NCI-H460 (cell line): ENCODE results near the gene AXIN1. TPM values are rescaled to one million over a fixed set of nuclear protein-coding genes. Genes with fewer than 3 reads are reported as not detected.
A peak's percentile ranks its signal among the peaks of the same experiment; 100 is the strongest.
"Not testable (repeated sequence)": the region's sequence is repeated elsewhere in the genome, so short reads cannot be mapped to it uniquely, and the experiment has no call there.

Source experiments
- DNase-seq: peaks from one replicate; pipeline ENCODE4 v3.0.0-alpha.2; 2016; ENCODE audit warnings: low read depth; ENCODE audit errors: extremely low read depth
- polyA plus RNA-seq: library from polyadenylated mRNA; depleted of rRNA; stranded (reverse); fragments of >200 nt; gene quantifications from 2 replicates; pipeline ENCODE4 v1.2.3, GENCODE V29; 2014; cell fraction: nucleus; rRNA removed
- total RNA-seq: library from RNA; depleted of rRNA; stranded (reverse); fragments of >200 nt; shearing (Covaris generic); gene quantifications from 2 replicates; pipeline ENCODE4 v1.2.3, GENCODE V29; 2014; rRNA removed

AXIN1 gene, protein sequence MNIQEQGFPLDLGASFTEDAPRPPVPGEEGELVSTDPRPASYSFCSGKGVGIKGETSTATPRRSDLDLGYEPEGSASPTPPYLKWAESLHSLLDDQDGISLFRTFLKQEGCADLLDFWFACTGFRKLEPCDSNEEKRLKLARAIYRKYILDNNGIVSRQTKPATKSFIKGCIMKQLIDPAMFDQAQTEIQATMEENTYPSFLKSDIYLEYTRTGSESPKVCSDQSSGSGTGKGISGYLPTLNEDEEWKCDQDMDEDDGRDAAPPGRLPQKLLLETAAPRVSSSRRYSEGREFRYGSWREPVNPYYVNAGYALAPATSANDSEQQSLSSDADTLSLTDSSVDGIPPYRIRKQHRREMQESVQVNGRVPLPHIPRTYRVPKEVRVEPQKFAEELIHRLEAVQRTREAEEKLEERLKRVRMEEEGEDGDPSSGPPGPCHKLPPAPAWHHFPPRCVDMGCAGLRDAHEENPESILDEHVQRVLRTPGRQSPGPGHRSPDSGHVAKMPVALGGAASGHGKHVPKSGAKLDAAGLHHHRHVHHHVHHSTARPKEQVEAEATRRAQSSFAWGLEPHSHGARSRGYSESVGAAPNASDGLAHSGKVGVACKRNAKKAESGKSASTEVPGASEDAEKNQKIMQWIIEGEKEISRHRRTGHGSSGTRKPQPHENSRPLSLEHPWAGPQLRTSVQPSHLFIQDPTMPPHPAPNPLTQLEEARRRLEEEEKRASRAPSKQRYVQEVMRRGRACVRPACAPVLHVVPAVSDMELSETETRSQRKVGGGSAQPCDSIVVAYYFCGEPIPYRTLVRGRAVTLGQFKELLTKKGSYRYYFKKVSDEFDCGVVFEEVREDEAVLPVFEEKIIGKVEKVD
- 35.7 and 38.3 TPM in 2 replicates for total RNA-seq
- 45.3 and 55.9 TPM in 2 replicates for polyA plus RNA-seq

DNA sequence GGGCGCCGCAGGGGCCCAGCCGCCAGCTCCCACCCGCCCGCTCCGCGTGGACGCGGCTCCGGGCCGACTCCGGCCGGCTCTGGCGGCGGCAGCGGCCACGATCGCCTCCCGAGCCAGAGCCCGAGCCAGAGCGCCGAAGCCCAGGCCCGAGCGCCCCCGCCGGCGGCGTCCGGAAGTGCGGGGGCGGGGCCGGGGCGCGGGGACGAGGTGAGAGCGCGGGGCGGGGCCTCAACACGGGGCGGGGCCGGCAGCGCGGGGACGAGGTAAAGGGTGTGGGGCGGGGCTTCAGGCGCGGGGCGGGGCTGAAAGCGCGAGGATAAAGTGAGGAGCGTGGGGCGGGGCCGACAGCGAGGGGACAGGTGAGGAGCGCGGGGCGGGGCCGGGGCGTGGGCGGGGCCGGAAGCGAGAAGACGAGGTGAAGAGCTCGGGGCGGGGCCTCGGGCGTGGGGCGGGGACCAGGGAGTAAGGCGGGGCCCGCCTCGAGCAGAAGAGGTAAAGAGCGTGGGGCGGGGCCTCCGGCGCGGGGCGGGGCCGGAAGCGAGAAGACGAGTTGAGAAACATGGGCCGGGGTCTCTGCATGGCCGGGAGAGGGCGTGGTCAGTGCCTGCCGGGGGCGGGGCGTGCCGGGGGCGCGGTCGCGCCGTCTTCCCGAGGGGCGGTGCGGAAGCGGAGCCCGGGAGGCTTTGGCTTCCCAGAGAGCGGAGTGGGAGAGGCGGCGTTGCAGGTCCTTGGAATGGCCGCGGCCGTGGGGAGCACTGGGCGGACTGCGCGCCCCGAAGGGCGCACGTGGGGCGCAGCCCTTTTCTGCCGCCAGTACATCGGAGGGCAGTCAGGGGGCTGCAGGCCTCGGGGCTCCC lies at the start of gene AXIN1:
TSS of gene AXIN1 (minus strand) at position 177 of the 857 bp plus-strand sequence. CDS start 5,698 bp downstream, outside the sequence.
- DNase-seq: peak; percentile 98

DNA sequence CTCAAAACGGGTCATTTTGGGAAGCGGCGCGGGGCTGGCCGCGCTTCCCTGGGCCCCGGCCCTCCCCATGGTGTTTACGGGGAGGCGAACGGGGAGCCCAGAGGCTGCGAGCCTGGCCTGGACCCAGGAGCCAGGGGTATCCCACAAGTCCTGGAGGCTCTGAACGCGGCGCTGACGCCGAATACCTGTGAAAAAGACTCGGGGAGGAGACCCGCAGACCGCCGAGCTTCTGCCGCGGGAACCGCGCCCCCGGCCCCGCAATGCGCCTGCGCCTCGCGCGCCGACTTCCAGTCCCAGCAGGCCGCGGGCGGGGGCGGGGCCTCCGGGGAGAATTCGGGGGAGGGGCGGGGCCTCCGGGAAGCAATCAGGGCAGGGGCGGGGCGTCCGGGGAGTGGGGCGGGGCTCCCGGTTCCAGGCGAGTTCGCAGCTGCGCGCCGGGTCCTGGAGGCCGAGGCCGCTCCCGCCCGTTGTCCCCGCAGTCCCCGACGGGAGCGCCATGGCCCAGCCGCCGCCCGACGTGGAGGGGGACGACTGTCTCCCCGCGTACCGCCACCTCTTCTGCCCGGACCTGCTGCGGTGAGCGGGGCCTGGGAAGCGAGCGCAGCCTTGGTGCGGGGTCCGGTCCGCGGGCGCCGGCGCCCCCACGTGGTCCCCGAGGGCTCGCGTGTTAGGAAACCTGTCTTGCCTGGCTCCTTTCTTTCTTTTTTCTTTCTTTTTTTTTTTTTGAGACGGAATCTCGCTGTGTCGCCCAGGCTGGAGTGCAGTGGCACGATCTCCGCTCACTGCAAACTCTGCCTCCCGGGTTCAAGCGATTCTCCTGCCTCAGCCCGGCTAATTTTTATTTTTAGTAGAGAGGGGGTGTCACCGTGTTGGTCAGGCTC lies 49.2 kb upstream of the AXIN1 start, which contains the start of gene DECR2:
TSS of gene DECR2 (plus strand) at position 418 of the 881 bp plus-strand sequence. CDS start at position 497, 79 bp downstream.
- peak; percentile 87 for DNase-seq

DNA sequence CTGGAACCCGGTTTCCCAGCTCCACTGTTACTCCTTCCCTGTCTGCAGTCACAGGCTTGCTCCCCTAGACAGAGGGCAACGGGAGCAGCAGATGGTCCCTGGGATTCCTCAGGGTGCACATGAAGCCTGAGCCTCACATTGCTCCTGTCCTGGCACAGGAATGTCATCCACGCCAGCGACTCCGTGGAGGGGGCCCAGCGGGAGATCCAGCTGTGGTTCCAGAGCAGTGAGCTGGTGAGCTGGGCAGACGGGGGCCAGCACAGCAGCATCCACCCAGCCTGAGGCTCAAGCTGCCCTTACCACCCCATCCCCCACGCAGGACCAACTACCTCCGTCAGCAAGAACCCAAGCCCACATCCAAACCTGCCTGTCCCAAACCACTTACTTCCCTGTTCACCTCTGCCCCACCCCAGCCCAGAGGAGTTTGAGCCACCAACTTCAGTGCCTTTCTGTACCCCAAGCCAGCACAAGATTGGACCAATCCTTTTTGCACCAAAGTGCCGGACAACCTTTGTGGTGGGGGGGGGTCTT lies 47.6 kb upstream of the AXIN1 start:
- DNase-seq: no peak

DNA sequence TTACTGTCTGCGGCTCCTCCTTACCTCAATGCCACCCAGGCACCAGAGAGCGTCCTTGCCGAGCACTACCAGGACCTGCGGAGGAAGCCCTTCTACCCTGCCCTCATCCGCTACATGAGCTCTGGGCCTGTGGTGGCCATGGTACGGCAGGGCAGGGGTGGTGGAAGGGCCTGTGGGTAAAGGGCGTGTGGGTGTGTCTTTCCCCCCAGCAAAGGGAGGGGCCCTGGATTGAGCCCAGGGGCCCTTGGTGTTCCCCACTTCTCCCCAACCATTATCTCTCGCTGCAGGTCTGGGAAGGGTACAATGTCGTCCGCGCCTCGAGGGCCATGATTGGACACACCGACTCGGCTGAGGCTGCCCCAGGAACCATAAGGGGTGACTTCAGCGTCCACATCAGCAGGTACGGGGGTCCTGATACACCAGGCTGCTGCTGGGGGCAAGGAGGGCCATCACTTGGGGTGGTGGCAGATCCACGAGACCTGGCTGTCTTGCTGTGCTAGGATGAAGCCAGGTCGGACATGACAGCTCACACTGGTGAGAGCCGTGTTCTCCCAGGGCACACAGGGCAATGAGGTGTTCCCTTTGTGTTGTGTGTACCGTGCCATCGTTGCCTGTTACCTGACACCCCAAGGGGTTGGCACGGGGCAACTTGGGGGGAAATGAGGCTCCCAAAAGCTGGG lies 47.0 kb upstream of the AXIN1 start:
- no peak for DNase-seq

DNA sequence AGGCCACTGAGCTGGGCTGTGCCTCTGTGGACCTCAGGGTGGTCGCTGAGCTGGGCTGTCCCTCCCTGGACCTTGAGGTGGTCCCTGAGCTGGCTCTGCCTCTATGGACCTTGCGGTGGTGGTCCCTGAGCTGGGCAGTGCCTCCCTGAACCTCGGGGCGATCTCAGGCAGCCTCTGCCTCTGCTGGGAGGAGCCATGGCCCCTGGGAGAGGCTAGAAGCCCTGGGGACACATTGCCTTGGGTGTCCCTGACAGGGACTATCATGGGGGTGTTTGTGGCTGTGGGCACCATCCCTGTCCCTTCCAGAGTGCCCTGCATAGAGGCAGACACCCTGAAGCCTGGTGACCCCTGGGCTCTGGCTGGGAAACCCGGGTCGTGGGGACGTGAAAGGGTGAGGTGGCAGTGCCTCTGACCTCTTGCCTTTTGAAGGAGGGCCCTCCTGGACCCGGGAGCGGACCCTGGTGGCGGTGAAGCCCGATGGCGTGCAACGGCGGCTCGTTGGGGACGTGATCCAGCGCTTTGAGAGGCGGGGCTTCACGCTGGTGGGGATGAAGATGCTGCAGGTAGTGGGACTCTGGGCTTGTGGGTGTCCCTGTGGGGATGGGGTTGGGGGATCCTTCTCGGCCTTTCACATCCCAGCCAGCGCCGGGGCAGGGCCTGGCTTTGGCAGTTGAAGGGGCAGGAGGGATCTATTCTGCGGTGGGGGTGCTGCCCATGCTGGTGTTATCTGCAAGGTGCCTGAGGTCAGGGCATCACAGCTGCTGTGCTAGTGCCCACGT lies 46.2 kb upstream of the AXIN1 start:
- DNase-seq: no peak

DNA sequence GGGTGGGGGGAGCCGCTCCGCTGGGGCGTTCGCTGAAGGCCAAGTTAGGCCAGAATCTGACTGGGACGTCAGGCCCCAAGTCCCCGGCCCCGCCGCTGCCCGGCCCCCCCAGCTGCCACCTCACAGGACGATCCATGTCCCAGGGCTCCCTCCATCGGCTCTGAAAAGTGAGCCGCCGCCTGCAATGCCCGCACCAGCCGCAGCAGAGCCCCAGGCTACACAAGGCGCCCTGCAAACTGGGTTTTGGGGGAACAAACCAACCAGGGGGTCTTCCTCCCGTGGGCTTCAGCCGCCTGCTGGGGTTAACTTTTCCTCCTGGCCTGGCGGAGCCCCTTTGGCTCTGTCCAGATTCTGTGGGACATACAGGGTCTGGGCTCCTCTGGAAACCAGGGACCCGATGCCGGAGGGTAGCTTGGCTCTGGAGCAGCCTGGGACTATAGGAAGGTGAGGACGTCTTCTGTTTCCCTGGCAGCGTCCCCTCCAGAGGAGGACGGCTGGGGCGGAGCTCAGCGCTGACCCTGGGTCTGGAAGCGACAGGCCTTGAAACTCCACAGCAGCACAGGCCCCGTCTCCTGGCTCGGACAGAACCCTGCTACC lies 45.3 kb upstream of the AXIN1 start:
- DNase-seq: peak; percentile 63

DNA sequence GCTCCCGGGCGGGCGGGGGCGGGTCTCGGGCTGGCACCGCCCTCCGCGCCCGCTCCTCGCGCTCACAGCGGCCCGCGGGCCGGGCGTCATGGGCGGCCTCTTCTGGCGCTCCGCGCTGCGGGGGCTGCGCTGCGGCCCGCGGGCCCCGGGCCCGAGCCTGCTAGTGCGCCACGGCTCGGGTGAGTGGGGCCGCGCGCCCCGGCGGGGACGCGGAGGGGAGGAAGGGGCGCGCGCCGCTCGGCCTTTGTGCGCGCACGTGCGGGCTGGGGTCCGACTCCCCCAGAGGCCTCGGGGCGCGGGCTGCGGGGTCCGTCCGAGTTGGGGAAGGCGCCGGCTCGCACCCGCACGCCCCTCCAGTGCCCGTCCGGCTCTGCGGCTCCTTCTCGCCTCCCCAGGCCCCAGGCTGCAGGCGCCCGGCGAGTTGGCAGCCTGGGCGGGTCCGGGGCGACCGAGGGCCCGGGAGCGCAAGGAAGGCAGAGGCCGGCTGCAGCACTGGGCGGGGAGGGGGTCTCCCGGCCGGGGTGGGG lies 44.7 kb upstream of the AXIN1 start, which contains the start of gene NME4:
TSS of gene NME4 (plus strand) at position 65 of the 527 bp plus-strand sequence. CDS start at position 89, 24 bp downstream.
- DNase-seq: no peak

DNA sequence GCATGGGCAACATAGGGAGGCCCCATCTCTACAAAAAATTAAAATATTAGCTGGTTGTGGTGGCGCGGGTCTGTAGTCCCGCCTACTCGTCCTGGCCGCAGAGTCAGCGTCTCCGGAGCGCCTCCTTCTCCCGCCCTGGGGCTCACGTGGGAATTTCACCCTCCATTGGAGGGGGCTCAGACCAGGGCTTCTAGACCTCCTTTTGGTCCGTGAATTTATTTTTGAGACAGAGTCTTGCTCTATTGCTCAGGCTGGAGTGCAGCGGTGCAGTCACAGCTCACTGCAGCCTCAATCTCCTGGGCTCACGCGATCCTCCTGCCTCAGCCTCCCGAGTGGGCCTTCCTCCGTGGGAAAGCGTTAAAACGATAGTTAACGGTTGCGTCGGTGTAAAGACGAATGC lies 44.1 kb upstream of the AXIN1 start:
- DNase-seq: peak; percentile 52

DNA sequence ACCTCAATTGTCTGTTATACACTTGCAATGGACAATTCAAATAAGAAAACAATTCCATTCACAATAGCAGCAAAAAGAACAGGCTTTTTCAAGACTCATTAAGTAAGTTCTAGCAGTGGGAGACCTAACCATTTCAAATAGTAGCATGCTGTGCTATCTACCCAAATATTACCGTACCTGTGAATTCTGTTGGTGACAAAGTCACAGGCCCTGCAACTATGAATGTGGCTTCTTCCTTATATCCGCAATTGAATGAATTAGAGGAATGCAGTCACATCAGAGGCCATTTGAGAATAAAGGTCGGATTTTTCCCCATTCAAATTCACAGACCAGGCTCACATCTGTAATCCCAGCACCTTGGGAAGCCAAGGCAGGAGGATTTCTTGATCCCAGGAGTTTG lies 43.7 kb upstream of the AXIN1 start:
- no peak for DNase-seq

DNA sequence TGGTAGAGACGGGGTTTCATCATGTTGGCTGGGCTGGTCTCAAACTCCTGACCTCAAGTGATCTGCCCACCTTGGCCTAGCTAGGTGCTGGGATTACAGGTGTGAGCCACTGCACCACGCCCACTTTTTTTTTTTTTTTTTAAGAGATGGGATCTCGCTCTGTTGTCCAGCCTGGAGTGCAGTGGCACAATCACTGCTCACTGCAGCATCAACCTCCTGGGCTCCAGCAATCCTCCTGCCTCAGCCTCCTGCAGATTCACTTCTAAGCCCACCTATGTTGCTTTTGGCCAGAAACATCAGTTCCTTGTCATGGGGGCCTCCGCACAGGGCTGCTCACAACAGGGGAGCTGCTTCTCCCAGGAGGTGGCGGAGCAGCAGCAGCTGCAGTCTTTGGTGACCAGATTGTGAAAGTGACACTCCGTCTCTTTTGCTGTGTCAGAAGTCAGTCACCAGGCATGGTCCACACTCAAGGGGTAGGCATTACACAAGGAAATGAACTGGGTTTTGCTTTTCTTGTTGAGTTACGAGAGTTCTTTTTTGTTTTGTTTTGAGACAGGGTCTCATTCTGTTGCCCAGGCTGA lies 40.0 kb upstream of the AXIN1 start:
- DNase-seq: no peak

DNA sequence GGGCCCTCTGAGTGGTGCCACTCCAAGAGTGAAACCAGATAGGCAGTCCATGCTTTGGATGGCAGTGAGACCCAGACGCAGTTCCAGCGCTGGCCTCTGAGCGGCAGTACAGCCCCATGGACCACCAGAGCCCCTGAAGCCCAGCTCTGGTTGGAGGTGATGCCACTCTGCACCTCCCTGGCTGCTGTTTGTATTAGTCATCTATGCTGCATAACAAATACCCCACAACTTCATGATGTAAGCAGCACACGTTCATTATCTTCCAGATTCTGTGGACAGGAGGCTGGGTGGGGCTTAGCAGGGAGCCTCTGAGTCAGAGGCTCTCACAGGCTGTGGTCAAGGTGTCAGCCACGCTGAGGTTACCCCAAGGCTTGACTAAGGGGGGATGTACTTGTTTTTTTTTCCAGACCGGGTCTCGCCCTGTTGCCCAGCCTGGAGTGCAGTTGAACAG lies 39.4 kb upstream of the AXIN1 start:
- peak; percentile 59 for DNase-seq

DNA sequence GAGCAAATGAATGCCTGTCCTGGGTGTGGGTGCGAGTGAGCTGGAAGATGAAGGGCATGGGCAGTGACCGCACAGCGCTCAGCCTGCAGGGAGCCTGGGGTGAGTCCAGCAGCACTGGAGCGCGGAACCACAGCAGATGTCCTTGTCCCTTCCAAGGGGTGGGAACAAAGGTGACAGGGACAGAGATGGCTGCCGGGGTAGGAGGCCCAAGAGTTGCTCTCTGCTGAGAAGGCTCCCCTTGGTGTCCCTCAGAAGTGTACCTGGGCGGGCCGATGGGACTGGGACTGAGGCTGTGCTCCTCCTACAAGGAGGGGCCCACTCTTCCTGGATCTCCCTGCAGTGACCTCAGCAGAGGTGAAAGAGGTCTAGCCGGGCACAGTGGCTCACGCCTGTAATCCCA lies 36.8 kb upstream of the AXIN1 start:
- DNase-seq: no peak

DNA sequence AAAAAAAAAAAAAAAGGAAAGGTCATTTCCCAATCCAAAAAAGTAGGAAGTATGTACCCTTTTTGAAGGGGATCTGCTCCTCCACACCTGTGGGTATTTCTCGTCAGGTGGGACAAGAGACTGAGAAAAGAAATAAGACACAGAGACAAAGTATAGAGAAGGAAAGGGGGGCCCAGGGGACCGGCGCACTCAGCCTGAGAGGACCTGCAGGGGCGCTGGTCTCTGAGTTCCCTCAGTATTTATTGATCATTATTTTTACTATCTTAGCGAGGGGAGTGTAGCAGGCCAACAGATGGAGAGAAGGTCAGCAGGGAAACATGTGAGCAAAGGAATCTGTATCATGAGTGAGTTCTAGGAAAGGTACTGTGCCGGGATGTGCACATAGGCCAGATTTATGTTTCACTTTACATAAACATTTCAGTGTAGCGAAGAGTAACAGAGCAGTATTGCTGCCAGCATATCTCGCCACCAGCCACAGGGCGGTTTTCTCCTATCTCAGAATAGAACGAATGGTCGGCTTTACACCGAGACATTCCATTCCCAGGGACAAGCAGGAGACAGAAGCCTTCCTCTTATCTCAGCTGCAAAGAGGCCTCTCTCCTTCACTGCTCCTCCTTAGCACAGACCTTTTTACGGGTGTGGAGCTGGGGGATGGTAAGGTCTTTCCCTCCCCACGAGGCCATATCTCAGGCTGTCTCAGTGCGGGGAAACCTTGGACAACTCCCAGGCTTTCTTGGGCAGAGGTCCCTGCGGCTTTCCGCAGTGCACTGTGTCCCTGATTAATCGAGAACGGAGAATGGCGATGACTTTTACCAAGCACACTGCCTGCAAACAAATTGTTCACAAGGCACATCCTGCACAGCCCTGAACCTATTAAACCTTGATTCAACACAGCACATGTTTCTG lies 35.5 kb upstream of the AXIN1 start:
- not testable (repeated sequence) for DNase-seq

DNA sequence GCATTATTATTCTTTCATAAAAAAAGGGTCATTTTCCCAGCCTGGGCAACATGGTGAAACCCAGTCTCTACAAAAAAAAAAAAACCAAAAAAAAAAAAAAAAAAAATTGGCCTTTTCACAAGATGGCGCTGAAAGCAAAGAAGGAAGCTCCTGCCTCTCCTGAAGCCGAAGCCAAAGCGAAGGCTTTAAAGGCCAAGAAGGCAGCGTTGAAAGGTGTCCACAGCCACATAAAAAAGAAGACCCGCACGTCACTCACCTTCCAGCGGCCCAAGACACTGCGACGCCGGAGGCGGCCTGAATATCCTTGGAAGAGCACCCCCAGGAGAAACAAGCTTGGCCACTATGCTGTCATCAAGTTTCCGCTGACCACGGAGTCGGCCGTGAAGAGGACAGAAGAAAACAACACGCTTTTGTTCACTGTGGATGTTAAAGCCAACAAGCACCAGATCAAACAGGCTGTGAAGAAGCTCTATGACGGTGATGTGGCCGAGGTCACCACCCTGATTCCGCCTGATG lies 34.2 kb upstream of the AXIN1 start:
- DNase-seq: no peak

DNA sequence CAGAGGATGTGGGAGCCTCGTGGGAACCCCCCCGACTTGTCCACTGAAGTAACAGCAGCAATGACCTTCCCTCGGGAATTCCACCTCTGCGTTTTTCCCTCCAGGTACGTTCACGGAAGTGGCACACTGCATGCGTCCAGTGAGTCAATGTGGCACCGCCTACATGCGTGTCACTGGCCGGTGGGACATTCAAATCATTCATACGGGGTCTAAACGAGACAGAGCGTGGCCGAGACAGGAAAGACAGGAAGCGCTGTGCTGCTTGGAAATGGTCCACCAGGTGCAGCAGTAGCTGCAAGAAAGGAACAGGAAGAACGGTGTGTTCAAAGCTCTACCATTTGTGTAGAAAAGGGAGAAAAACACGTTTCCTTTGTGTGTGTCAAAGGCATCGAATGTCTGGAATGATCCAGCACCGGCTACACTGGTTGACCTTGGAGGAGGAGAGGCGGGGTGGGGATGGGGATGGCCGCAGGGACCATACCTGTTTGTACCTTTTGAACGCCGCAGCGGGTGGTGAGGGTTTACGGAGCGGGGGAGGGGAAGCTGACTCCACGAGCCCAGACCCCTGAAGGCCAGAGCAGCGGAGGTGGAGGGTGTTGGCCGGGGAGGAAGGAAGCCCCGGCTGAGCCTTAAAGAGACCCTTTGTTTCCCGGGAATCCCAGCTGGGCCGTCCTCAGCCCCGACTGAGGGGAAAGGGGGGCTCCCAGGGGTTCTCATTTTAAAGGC lies 31.0 kb upstream of the AXIN1 start:
- no peak for DNase-seq
